K562 (cell line): ENCODE measurements around the gene TNIK. TPM values are rescaled to one million over a fixed set of nuclear protein-coding genes. Genes with fewer than 3 reads are reported as not detected.

Source experiments
- ATAC-seq: fragments of 200-7000 bp; cut with Tn5 transposase; 3 replicates; pipeline ENCODE4 v1.9.1; 2020; ENCODE audit warnings: moderate library complexity
- BruUV-seq: library from RNA; stranded (reverse); fragments of 400-500 nt; replicated peaks from 2 replicates; lab custom pipeline; 2021; lab: Mats Ljungman, UMichigan
- CTCF ChIA-PET: fragments of 300-600 bp; formaldehyde crosslinking; extraction: SDS; loops from one replicate; lab custom pipeline; 2021; ENCODE audit warnings: low intra/inter-chr PET ratio; lab: Yijun Ruan, JAX
- POLR2A ChIA-PET: fragments of 300-600, 350-650 bp; sonication (Branson Sonifier 250); formaldehyde crosslinking; extraction: SDS; loops from one replicate; lab custom pipeline; 2021; ENCODE audit warnings: antibody characterized with exemption, inconsistent platforms; lab: Yijun Ruan, JAX
- DNase-seq, 4 experiments: peaks; one replicate each; pipeline versions ENCODE4 v3.0.0 to v3.0.0-alpha.2; 2011 to 2018; ENCODE audit warnings: low spot score in 3 of 4, mixed read lengths in 3 of 4; ENCODE audit errors: extremely low read depth in 1 of 4
- FAIRE-seq: peaks from 2 replicates; lab custom pipeline; 2011; peaks lifted over from hg19 to GRCh38; lab: Jason Lieb, UNC
- H2AFZ ChIP-seq: 2 replicates; pipeline ENCODE4 v1.6.0; 2011; ENCODE audit warnings: low read depth, low read length, control low read depth, inconsistent platforms
- H3K27ac ChIP-seq: fragments of 200-600 bp; 3 replicates; pipeline ENCODE4 v1.8.0; 2011; ENCODE audit warnings: low read depth, mild to moderate bottlenecking, control low read depth, inconsistent platforms, low read length, moderate library complexity, mixed read lengths; ENCODE audit errors: extremely low read depth
- H3K27me3 ChIP-seq, 2 experiments: fragments of 300-600 bp in 1 of 2; 2 replicates in 1 of 2; 3 replicates in 1 of 2; pipeline versions ENCODE4 v1.6.0 to v1.8.0; 2011; ENCODE audit warnings: inconsistent platforms in 2 of 2, low read length in 2 of 2, mild to moderate bottlenecking in 1 of 2, mixed read lengths in 1 of 2, moderate library complexity in 1 of 2; ENCODE audit not compliant: control insufficient read depth in 2 of 2, insufficient read depth in 2 of 2
- H3K36me3 ChIP-seq: fragments of 300-600 bp; 3 replicates; pipeline ENCODE4 v1.8.0; 2011; ENCODE audit warnings: mild to moderate bottlenecking, low read length, inconsistent platforms; ENCODE audit not compliant: control insufficient read depth, insufficient read depth
- H3K4me1 ChIP-seq, 2 experiments: fragments of 200-600 bp in 1 of 2; replicated peaks in 1 of 2; 2 replicates in 1 of 2; 3 replicates in 1 of 2; pipeline versions ENCODE4 v1.5.1 to v1.8.0; 2011; ENCODE audit warnings: inconsistent platforms in 2 of 2, low read length in 2 of 2, mild to moderate bottlenecking in 1 of 2, mixed read lengths in 1 of 2, moderate library complexity in 1 of 2; ENCODE audit not compliant: control insufficient read depth in 2 of 2, insufficient read depth in 2 of 2
- H3K4me2 ChIP-seq: 2 replicates; pipeline ENCODE4 v1.6.1; 2011; ENCODE audit warnings: low read length, control low read depth, inconsistent platforms, mixed read lengths; ENCODE audit not compliant: insufficient read depth
- H3K4me3 ChIP-seq: fragments of 200-600 bp; sonication (generic), shearing (Covaris generic); 2 replicates; pipeline ENCODE4 v1.5.1; 2016; ENCODE audit warnings: control low read depth, inconsistent platforms
- H3K79me2 ChIP-seq: fragments of 200-600 bp; 3 replicates; pipeline ENCODE4 v1.8.0; 2011; ENCODE audit warnings: low read length, inconsistent platforms; ENCODE audit not compliant: control insufficient read depth, insufficient read depth
- H3K9ac ChIP-seq, 2 experiments: 2 replicates each; pipeline versions ENCODE4 v1.6.0 to v1.6.1; 2011; ENCODE audit warnings: low read depth in 2 of 2, low read length in 2 of 2, control low read depth in 1 of 2, inconsistent platforms in 1 of 2, mild to moderate bottlenecking in 1 of 2, mixed read lengths in 1 of 2; ENCODE audit not compliant: insufficient read depth in 1 of 2
- H3K9me1 ChIP-seq: one replicate; pipeline ENCODE4 v1.6.0; 2011; ENCODE audit warnings: inconsistent platforms, mild to moderate bottlenecking, low read length, moderate library complexity; ENCODE audit not compliant: control insufficient read depth, insufficient read depth
- H3K9me3 ChIP-seq: replicated peaks from 2 replicates; pipeline ENCODE4 v1.5.1; 2011; ENCODE audit warnings: low read depth, low read length, inconsistent platforms; ENCODE audit not compliant: control insufficient read depth, insufficient read depth
- H4K20me1 ChIP-seq: replicated peaks from 2 replicates; pipeline ENCODE4 v1.6.1; 2011; ENCODE audit warnings: low read length, inconsistent platforms, mixed read lengths; ENCODE audit not compliant: control insufficient read depth, insufficient read depth
- CC2D1A ChIP-seq: fragments of 450-650 bp; IDR thresholded peaks from 2 replicates; pipeline ENCODE4 v1.6.1; 2017; ENCODE audit warnings: mild to moderate bottlenecking
- RBBP5 ChIP-seq: fragments of 200-600 bp; sonication (generic); IDR thresholded peaks from 2 replicates; pipeline ENCODE4 v1.6.1; 2012; ENCODE audit warnings: borderline replicate concordance, mild to moderate bottlenecking, low read length, control low read depth, inconsistent platforms; ENCODE audit not compliant: insufficient read depth, poor library complexity, severe bottlenecking
- TARDBP ChIP-seq: fragments of 450-650 bp; IDR thresholded peaks from 2 replicates; pipeline ENCODE4 v1.6.1; 2016
- TBP ChIP-seq: optimal IDR thresholded peaks from 2 replicates; pipeline ENCODE3; 2011; ENCODE audit warnings: low read depth, low read length, improper control_type of control experiment
- ZNF134 ChIP-seq: fragments of 250-450 bp; sonication (Bioruptor Pico); conservative IDR thresholded peaks from 2 replicates; pipeline ENCODE4 v1.4.0; 2020
- ZNF3 ChIP-seq: fragments of 250-450 bp; sonication (Bioruptor Pico); IDR thresholded peaks from 2 replicates; pipeline ENCODE4 v1.5.0; 2021; ENCODE audit warnings: mild to moderate bottlenecking, moderate library complexity
- WGBS: fragments of 100-300 bp; shearing (Covaris generic); methylation state at CpG from one replicate; pipeline ENCODE4 v1.1.6; 2016; ENCODE audit warnings: low coverage, mixed read lengths; ENCODE audit not compliant: insufficient coverage; ENCODE audit errors: missing lambda C conversion rate; 5-methylcytosine and 5-hydroxymethylcytosine counted together
- in situ Hi-C: fragments of 300-500 bp; cut with MboI; formaldehyde crosslinking; loops from 4 replicates; pipeline ENCODE4 v1.15.0; 2018; ENCODE audit warnings: inconsistent platforms, mixed read lengths
- intact Hi-C: fragments of 100-400 bp; cut with micrococcal nuclease; formaldehyde crosslinking; loops from 2 replicates; pipeline ENCODE4 v1.14.2; 2022
- polyA plus RNA-seq, 8 experiments: library from polyadenylated mRNA; depleted of rRNA in 4 of 8; stranded (reverse) in 5 of 8; unstranded in 3 of 8; fragments of >200 nt; fragmentation: Nextera tagmentation in 2 of 8; fragmentation: Illumina TruSeq in 1 of 8; extraction: Ambion mirVana in 2 of 8; extraction: Trizol in 1 of 8; gene quantifications; 2 replicates each; pipeline versions ENCODE4 v1.2.1 to v1.2.3, GENCODE V29; 2011 to 2014; ENCODE audit warnings: inconsistent platforms in 1 of 8, missing spikeins in 1 of 8
- total RNA-seq, 7 experiments: library from RNA; depleted of rRNA in 6 of 7; stranded (reverse); fragments of >200 nt in 6 of 7; fragmentation: Illumina TruSeq in 2 of 7; extraction: Trizol in 2 of 7; gene quantifications; 2 replicates each; pipeline versions ENCODE4 v1.2.1 to v1.2.3, GENCODE V29; 2011 to 2021; ENCODE audit warnings: low replicate concordance in 1 of 7
- TF ChIP-seq, protein P1 (sequence below): fragments of 250-450 bp; sonication (Bioruptor Pico); IDR thresholded peaks from 2 replicates; pipeline ENCODE4 v1.4.0; 2020; ENCODE audit warnings: mild to moderate bottlenecking, moderate library complexity
- TF ChIP-seq, protein P2 (sequence below): sonication (generic); formaldehyde crosslinking; IDR thresholded peaks from 2 replicates; pipeline ENCODE4 v1.8.0; 2023; ENCODE audit warnings: mild to moderate bottlenecking, missing genetic modification reagents

The TNIK gene
- total and polyA plus RNA-seq, 9 of the 15 experiments (the other 6 are each of a cell fraction or from before 2014, with no cell fraction given) = 6.6 to 39.0 (median 24.7) TPM

DNA sequence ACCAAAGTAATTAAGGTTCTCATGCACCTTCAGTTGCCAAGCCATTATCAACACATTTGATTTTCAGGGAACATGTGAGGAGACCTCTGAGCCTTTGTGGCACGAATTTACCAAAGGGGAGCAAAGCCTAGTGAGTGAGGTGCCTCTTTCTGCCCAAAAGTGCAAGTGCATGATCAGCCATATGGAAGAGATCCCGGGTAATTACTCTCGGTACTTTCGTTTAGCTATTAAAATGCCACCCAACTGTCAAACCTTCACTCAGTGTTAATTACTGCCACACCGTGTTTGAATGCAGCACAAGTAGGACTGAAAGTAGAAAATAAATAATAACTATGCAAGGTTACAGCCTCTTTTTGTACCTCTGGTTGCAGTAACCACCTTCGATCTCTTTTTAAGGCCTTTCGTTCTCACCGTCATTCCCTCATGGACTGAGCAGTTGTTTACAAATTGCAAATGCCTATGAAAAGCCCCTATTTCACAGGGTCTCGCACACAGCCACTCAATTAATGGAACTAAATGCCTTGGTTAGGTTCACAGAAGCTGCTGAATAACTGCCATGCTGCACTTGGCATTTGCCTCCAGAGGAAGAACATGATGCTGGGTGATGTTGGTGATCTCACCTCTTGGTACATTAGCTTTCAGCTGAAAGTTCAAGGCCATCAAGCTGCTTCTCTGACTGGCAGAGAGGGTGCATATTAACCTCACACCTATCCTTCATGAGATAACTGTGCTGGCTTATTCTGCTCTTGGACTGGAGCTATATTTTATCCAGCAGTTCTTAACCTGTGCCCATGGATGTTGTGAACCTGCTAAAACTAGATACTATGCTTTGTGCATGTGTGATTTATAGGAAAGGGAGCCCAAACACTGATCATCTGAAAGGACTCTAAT lies 69.9 kb downstream of the TNIK start (continued):
- TF ChIP-seq ZNF3 (CRISPR knock-in tag) (no peak), TBP (no peak), RBBP5 (no peak), TARDBP (no peak)
- TF ChIP-seq, protein P1, sequence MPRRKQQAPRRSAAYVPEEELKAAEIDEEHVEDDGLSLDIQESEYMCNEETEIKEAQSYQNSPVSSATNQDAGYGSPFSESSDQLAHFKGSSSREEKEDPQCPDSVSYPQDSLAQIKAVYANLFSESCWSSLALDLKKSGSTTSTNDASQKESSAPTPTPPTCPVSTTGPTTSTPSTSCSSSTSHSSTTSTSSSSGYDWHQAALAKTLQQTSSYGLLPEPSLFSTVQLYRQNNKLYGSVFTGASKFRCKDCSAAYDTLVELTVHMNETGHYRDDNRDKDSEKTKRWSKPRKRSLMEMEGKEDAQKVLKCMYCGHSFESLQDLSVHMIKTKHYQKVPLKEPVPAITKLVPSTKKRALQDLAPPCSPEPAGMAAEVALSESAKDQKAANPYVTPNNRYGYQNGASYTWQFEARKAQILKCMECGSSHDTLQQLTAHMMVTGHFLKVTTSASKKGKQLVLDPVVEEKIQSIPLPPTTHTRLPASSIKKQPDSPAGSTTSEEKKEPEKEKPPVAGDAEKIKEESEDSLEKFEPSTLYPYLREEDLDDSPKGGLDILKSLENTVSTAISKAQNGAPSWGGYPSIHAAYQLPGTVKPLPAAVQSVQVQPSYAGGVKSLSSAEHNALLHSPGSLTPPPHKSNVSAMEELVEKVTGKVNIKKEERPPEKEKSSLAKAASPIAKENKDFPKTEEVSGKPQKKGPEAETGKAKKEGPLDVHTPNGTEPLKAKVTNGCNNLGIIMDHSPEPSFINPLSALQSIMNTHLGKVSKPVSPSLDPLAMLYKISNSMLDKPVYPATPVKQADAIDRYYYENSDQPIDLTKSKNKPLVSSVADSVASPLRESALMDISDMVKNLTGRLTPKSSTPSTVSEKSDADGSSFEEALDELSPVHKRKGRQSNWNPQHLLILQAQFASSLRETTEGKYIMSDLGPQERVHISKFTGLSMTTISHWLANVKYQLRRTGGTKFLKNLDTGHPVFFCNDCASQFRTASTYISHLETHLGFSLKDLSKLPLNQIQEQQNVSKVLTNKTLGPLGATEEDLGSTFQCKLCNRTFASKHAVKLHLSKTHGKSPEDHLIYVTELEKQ (CRISPR knock-in tag) = no peak
- TF ChIP-seq, all 486 proteins: peak for 0

DNA sequence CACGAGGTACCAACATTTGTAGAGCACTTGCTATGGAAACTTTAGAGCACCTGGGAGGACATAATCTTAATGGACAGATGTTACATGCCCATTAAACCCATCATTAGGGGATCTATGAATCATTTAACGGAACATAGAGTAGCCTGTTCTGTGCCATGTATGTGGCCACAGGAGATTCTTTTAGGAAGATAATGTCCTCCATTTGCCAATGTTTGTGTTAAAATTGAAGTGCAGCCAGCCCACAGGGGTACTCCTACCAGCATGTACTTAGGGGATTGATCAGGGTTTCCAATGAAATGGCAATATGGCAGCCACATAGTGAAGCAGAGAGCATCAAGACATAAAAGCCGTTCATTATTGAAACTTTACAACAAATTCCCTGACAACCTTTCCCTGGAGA lies 70.7 kb downstream of the TNIK start:
- Histone ChIP-seq H3K36me3 (no peaks in the 10 kb centered on the region; the same call in 2 of the 3 replicates), H3K79me2 (peaks cover 33% of the 10 kb centered on the region), H3K4me1 (no peaks in the 10 kb centered on the region; a peak in 2 of 5 replicates), H3K9ac (no peak overlapping the region), H3K27me3 (no peaks in the 10 kb centered on the region), H3K9me3 (0 out of 2 replicates have a peak, but pooled peaks cover 1% of the 10 kb centered on the region), H2AFZ (no peak overlapping the region), H3K4me2 (no peak overlapping the region), H3K4me3 (no peak overlapping the region), H3K27ac (no peak overlapping the region), H3K9me1 (no peaks in the 10 kb centered on the region), H4K20me1 (no peaks in the 10 kb centered on the region)
- intact Hi-C loops (no loop called here), in situ Hi-C loops (no loop called here)
- BruUV-seq = no TSS peak
- FAIRE-seq (no peak), DNase-seq (no peak), ATAC-seq (no peak)
- POLR2A ChIA-PET = interaction anchor here (0.6 to 1.2 kb wide), 2 partner anchors 9 to 181 kb away, joined by 4 read pairs; no protein-coding TSS in a partner anchor
- TF ChIP-seq, protein P2, sequence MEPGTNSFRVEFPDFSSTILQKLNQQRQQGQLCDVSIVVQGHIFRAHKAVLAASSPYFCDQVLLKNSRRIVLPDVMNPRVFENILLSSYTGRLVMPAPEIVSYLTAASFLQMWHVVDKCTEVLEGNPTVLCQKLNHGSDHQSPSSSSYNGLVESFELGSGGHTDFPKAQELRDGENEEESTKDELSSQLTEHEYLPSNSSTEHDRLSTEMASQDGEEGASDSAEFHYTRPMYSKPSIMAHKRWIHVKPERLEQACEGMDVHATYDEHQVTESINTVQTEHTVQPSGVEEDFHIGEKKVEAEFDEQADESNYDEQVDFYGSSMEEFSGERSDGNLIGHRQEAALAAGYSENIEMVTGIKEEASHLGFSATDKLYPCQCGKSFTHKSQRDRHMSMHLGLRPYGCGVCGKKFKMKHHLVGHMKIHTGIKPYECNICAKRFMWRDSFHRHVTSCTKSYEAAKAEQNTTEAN (CRISPR knock-in tag) = no peak
- no peak for TF ChIP-seq CC2D1A
- TF ChIP-seq ZNF134 = no peak
- 43% methylated on average over 3 of the region's 3 CpGs for WGBS
- CTCF ChIA-PET = no interaction called here
